ENCODE results near the gene XPO6. TPM values are rescaled to one million over a fixed set of nuclear protein-coding genes. Genes with fewer than 3 reads are reported as not detected.

Gene XPO6
- total and polyA plus RNA-seq, 12 donors: 61.1 to 194 (median 95.8) TPM

- peaks cover 0 to 86% of the 10 kb centered on the region in 2 donors for H3K36me3 ChIP-seq (replicated peaks in 1 of 2)
- peak in 1 of 7 donors; percentile 5 for DNase-seq
- H3K27ac ChIP-seq: no peak overlapping the region
- no peaks in the 10 kb centered on the region for H3K9me3 ChIP-seq (replicated peaks in 1 of 3)
- 89 to 93% (median 91%) methylated on average over 3 of the region's 3 CpGs for WGBS, 4 donors
- peaks cover 0 to 8% of the 10 kb centered on the region in 2 donors for H3K4me1 ChIP-seq (replicated peaks in 1 of 2)
- H3K27me3 ChIP-seq: no peaks in the 10 kb centered on the region
- TF ChIP-seq CTCF (IDR thresholded peaks at IDR 0.05) (no peak), POLR2A (IDR thresholded peaks at IDR 0.05) (no peak)
- H3K4me3 ChIP-seq: no peak overlapping the region
- intact Hi-C loops (cut with DNase I): no loop called here
Measured at GRCh38 chr16:28105297-28105696, 106.5 kb downstream of the XPO6 start.

GRCh38 chr16:28104404-28104803, 107.4 kb downstream of the XPO6 start:
- peaks cover 0 to 95% of the 10 kb centered on the region in 2 donors for H3K36me3 ChIP-seq (replicated peaks in 1 of 2)
- H3K9me3 ChIP-seq (replicated peaks in 1 of 3): no peaks in the 10 kb centered on the region
- H3K27me3 ChIP-seq: no peaks in the 10 kb centered on the region
- H3K27ac ChIP-seq: no peak overlapping the region
- no peak overlapping the region for H3K4me3 ChIP-seq
- intact Hi-C loops (cut with DNase I): no loop called here
- peak in 2 of 7 donors; percentile 10 to 37 for DNase-seq
- H3K4me1 ChIP-seq (replicated peaks in 1 of 2): no peaks in the 10 kb centered on the region
- 80 to 96% (median 95%) methylated on average over 1 to 16 of the region's 16 CpGs for WGBS, 4 donors
- TF ChIP-seq CTCF (IDR thresholded peaks at IDR 0.05) (no peak), POLR2A (IDR thresholded peaks at IDR 0.05) (no peak)

GRCh38 chr16:28103516-28104170, 108.1 kb downstream of the XPO6 start:
- no peak overlapping the region for H3K27ac ChIP-seq
- no peaks in the 10 kb centered on the region for H3K9me3 ChIP-seq (replicated peaks in 1 of 3)
- WGBS, 4 donors: 91 to 98% (median 94%) methylated on average over 14 of the region's 14 CpGs
- intact Hi-C loops (cut with DNase I): no loop called here
- H3K36me3 ChIP-seq (replicated peaks in 1 of 2): peaks cover 0 to 100% of the 10 kb centered on the region in 2 donors
- peak in 1 of 7 donors; percentile 10 for DNase-seq
- TF ChIP-seq CTCF (IDR thresholded peaks at IDR 0.05): no peak
- no peak for TF ChIP-seq POLR2A (IDR thresholded peaks at IDR 0.05)
- H3K27me3 ChIP-seq: no peaks in the 10 kb centered on the region
- no peaks in the 10 kb centered on the region for H3K4me1 ChIP-seq (replicated peaks in 1 of 2)
- H3K4me3 ChIP-seq: no peak overlapping the region

GRCh38 chr16:28101533-28101890, 110.3 kb downstream of the XPO6 start:
- WGBS, 4 donors: 96 to 97% (median 97%) methylated on average over 6 of the region's 6 CpGs
- DNase-seq: peak in 1 of 7 donors; percentile 3
- Histone ChIP-seq H3K4me1 (replicated peaks in 1 of 2) (no peaks in the 10 kb centered on the region), H3K4me3 (no peak overlapping the region), H3K36me3 (replicated peaks in 1 of 2) (peaks cover 0 to 91% of the 10 kb centered on the region in 2 donors), H3K9me3 (replicated peaks in 1 of 3) (no peaks in the 10 kb centered on the region), H3K27ac (no peak overlapping the region), H3K27me3 (no peaks in the 10 kb centered on the region)
- intact Hi-C loops (cut with DNase I): no loop called here
- TF ChIP-seq POLR2A (IDR thresholded peaks at IDR 0.05) (no peak), CTCF (IDR thresholded peaks at IDR 0.05) (no peak)
